ENCODE measurements around the gene FHOD3. TPM values are rescaled to one million over a fixed set of nuclear protein-coding genes. Genes with fewer than 3 reads are reported as not detected.

Gene FHOD3
- total RNA-seq, 1 donor from 2014 or later, result 5.9 TPM

DNA sequence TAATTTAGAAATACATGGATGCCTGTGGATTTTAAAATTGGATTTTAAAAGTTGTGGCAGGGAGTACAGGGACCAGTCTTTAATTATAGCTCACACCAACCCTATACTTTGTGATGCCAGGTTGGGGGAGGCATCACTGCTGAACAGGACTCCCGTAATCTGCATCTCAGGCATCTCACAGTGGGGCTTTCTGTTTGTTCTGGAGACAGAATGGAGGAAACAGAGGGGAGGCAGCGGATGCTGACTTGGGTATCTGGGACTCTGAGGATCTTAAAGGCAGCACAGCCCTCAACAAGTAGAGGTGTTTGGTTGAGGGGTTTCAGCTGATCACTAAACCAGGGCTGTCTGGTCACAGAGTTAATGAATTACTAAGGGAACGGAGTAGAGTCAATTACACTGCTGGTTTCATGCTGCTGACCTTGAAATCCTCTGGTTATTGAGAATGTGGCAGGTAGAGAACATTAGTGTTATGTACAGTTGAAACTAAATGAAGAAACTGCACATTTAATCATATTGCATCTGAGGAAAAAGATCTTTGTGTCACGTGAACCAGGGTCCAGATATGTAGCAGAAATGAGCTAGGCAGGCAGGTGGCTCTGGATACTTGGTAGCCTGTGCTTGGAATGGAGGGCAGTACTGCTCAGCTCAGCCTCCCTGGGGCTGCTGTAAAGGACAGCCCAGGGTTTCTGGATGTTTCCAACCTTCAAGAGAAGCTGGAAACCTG is 40.3 kb downstream of the FHOD3 start:
- Mint-ChIP-seq H3K27me3 (ENCODE audit: low read depth, unreplicated experiment) (peaks cover 10% of the 10 kb centered on the region), H3K9me3 (ENCODE audit: unreplicated experiment) (peaks cover 9% of the 10 kb centered on the region), H3K27ac (ENCODE audit: unreplicated experiment) (no peak overlapping the region), H3K4me3 (ENCODE audit: unreplicated experiment) (no peak overlapping the region), H3K4me1 (ENCODE audit: low read depth, unreplicated experiment) (peaks cover 4% of the 10 kb centered on the region), H3K36me3 (ENCODE audit: low read depth, unreplicated experiment) (no peaks in the 10 kb centered on the region)
- no peaks in the 10 kb centered on the region for H3K4me1 ChIP-seq (ENCODE audit: insufficient read depth, low read length)
- no peaks in the 10 kb centered on the region for H3K36me3 ChIP-seq (ENCODE audit: insufficient read depth, low read length)
- H3K9ac ChIP-seq (ENCODE audit: low read length), result no peak overlapping the region
- TF ChIP-seq EZH2 (IDR thresholded peaks at IDR 0.05; ENCODE audit: insufficient read depth, low read length), result no peak
- no peaks in the 10 kb centered on the region for H3K27me3 ChIP-seq (ENCODE audit: insufficient read depth, low read length)
- DNase-seq (ENCODE audit: low read depth), result no peak
- peaks cover 4% of the 10 kb centered on the region for H4K20me1 ChIP-seq (ENCODE audit: insufficient read depth, low read length)
- no peak overlapping the region for H2AFZ ChIP-seq (ENCODE audit: low read depth, low read length)
- no peaks in the 10 kb centered on the region for H3K79me2 ChIP-seq (ENCODE audit: insufficient read depth, low read length)
- no peak overlapping the region for H3K4me2 ChIP-seq (ENCODE audit: low read length)
- no peak for FAIRE-seq
- no peak overlapping the region for H3K27ac ChIP-seq (ENCODE audit: low read depth, low read length)
- no peak overlapping the region for H3K4me3 ChIP-seq (ENCODE audit: insufficient read depth, low read depth, low read length)
- no peaks in the 10 kb centered on the region for H3K9me3 ChIP-seq (ENCODE audit: insufficient read depth, low read depth, low read length)

DNA sequence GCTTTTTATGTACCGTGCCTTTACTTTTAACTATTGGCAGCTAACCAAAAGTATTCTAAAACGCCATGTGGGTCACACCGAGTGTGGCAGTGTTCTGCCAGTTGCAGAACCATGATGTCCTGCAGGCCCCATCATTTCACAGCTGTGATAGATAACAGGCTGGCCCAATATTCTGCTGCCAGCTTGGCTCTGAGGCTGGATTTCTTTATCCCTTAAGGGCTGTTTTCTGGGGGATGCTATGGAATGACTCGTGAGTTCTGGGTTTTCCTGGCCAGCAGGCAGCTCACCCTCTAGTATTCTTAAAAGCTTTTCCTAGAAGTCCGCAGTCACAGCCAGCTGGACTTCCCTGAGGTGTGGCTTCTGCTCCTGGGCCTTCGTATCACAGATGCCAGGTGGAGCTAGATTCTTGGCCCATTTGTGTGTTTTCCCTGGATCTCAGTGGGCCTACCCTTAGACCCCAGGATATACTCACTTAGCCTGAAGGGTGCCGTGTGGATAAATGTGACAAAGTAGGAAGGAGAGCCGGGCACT is 41.0 kb downstream of the FHOD3 start:
- FAIRE-seq (no peak), DNase-seq (ENCODE audit: low read depth) (no peak)
- Mint-ChIP-seq H3K27me3 (ENCODE audit: low read depth, unreplicated experiment) (peaks cover 8% of the 10 kb centered on the region), H3K27ac (ENCODE audit: unreplicated experiment) (no peak overlapping the region), H3K9me3 (ENCODE audit: unreplicated experiment) (peaks cover 9% of the 10 kb centered on the region), H3K4me1 (ENCODE audit: low read depth, unreplicated experiment) (peaks cover 4% of the 10 kb centered on the region), H3K36me3 (ENCODE audit: low read depth, unreplicated experiment) (no peaks in the 10 kb centered on the region), H3K4me3 (ENCODE audit: unreplicated experiment) (no peak overlapping the region)
- Histone ChIP-seq H3K4me1 (ENCODE audit: insufficient read depth, low read length) (no peaks in the 10 kb centered on the region), H3K27ac (ENCODE audit: low read depth, low read length) (no peak overlapping the region), H4K20me1 (ENCODE audit: insufficient read depth, low read length) (peaks cover 3% of the 10 kb centered on the region), H3K4me2 (ENCODE audit: low read length) (no peak overlapping the region), H3K36me3 (ENCODE audit: insufficient read depth, low read length) (no peaks in the 10 kb centered on the region), H3K9ac (ENCODE audit: low read length) (no peak overlapping the region), H3K79me2 (ENCODE audit: insufficient read depth, low read length) (no peaks in the 10 kb centered on the region), H3K4me3 (ENCODE audit: insufficient read depth, low read depth, low read length) (no peak overlapping the region), H3K9me3 (ENCODE audit: insufficient read depth, low read depth, low read length) (no peaks in the 10 kb centered on the region), H2AFZ (ENCODE audit: low read depth, low read length) (no peak overlapping the region), H3K27me3 (ENCODE audit: insufficient read depth, low read length) (no peaks in the 10 kb centered on the region)
- TF ChIP-seq EZH2 (IDR thresholded peaks at IDR 0.05; ENCODE audit: insufficient read depth, low read length), result no peak
- TF ChIP-seq, protein P1, sequence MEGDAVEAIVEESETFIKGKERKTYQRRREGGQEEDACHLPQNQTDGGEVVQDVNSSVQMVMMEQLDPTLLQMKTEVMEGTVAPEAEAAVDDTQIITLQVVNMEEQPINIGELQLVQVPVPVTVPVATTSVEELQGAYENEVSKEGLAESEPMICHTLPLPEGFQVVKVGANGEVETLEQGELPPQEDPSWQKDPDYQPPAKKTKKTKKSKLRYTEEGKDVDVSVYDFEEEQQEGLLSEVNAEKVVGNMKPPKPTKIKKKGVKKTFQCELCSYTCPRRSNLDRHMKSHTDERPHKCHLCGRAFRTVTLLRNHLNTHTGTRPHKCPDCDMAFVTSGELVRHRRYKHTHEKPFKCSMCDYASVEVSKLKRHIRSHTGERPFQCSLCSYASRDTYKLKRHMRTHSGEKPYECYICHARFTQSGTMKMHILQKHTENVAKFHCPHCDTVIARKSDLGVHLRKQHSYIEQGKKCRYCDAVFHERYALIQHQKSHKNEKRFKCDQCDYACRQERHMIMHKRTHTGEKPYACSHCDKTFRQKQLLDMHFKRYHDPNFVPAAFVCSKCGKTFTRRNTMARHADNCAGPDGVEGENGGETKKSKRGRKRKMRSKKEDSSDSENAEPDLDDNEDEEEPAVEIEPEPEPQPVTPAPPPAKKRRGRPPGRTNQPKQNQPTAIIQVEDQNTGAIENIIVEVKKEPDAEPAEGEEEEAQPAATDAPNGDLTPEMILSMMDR (IDR thresholded peaks at IDR 0.05; ENCODE audit: insufficient read depth, low read depth, low read length), result no peak

DNA sequence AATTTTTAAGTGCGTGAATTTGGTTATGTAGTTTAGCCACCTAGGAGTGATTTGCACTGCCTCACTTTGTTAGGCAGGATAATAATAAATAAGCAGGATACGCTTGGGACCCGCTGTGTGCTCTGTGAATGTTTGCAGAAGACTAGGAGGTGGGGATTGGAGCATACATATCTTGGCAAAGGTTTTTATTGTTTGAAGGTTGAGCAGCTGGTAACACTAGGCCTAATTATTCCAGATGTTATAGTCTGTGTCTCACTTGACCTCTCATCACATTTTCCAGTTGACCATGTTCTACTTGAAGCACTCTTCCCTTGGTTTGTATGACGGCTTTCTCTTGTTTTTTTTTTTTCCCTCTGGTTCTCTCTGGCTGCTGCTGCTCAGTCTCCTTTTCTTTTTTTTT is 42.7 kb downstream of the FHOD3 start:
- no peaks in the 10 kb centered on the region for H3K36me3 ChIP-seq (ENCODE audit: insufficient read depth, low read length)
- H3K4me3 ChIP-seq (ENCODE audit: insufficient read depth, low read depth, low read length), result no peak overlapping the region
- peaks cover 9% of the 10 kb centered on the region for H3K9me3 Mint-ChIP-seq (ENCODE audit: unreplicated experiment)
- H3K27me3 ChIP-seq (ENCODE audit: insufficient read depth, low read length), result no peaks in the 10 kb centered on the region
- H3K27me3 Mint-ChIP-seq (ENCODE audit: low read depth, unreplicated experiment), result no peaks in the 10 kb centered on the region
- H3K9ac ChIP-seq (ENCODE audit: low read length), result no peak overlapping the region
- no peaks in the 10 kb centered on the region for H3K4me1 ChIP-seq (ENCODE audit: insufficient read depth, low read length)
- H3K79me2 ChIP-seq (ENCODE audit: insufficient read depth, low read length), result no peaks in the 10 kb centered on the region
- no peak overlapping the region for H3K27ac Mint-ChIP-seq (ENCODE audit: unreplicated experiment)
- no peak for DNase-seq (ENCODE audit: low read depth)
- H3K36me3 Mint-ChIP-seq (ENCODE audit: low read depth, unreplicated experiment), result no peaks in the 10 kb centered on the region
- no peak for TF ChIP-seq EZH2 (IDR thresholded peaks at IDR 0.05; ENCODE audit: insufficient read depth, low read length)
- TF ChIP-seq, protein P1 (IDR thresholded peaks at IDR 0.05; ENCODE audit: insufficient read depth, low read depth, low read length), result no peak
- no peak for FAIRE-seq
- no peak overlapping the region for H2AFZ ChIP-seq (ENCODE audit: low read depth, low read length)
- H3K27ac ChIP-seq (ENCODE audit: low read depth, low read length), result no peak overlapping the region
- H4K20me1 ChIP-seq (ENCODE audit: insufficient read depth, low read length), result peaks cover 3% of the 10 kb centered on the region
- H3K4me2 ChIP-seq (ENCODE audit: low read length), result no peak overlapping the region
- H3K4me1 Mint-ChIP-seq (ENCODE audit: low read depth, unreplicated experiment), result peaks cover 4% of the 10 kb centered on the region
- no peaks in the 10 kb centered on the region for H3K9me3 ChIP-seq (ENCODE audit: insufficient read depth, low read depth, low read length)
- H3K4me3 Mint-ChIP-seq (ENCODE audit: unreplicated experiment), result no peak overlapping the region
